ENCODE data around the gene OPA1. TPM values are rescaled to one million over a fixed set of nuclear protein-coding genes. Genes with fewer than 3 reads are reported as not detected.

The OPA1 gene
- total and polyA plus RNA-seq, 2 of the 13 experiments (the other 11 are each of a cell fraction or from before 2014, with no cell fraction given), result 26.7 to 78.5 TPM

- TF ChIP-seq, protein P1, sequence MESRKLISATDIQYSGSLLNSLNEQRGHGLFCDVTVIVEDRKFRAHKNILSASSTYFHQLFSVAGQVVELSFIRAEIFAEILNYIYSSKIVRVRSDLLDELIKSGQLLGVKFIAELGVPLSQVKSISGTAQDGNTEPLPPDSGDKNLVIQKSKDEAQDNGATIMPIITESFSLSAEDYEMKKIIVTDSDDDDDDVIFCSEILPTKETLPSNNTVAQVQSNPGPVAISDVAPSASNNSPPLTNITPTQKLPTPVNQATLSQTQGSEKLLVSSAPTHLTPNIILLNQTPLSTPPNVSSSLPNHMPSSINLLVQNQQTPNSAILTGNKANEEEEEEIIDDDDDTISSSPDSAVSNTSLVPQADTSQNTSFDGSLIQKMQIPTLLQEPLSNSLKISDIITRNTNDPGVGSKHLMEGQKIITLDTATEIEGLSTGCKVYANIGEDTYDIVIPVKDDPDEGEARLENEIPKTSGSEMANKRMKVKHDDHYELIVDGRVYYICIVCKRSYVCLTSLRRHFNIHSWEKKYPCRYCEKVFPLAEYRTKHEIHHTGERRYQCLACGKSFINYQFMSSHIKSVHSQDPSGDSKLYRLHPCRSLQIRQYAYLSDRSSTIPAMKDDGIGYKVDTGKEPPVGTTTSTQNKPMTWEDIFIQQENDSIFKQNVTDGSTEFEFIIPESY (CRISPR knock-in tag; IDR thresholded peaks at IDR 0.05), result peak; percentile 82
- TF ChIP-seq RCOR2 (CRISPR knock-in tag; IDR thresholded peaks at IDR 0.05), result 0 out of 2 replicates have a peak, but pooled peaks have one; percentile 40
These were observed 117.5 kb downstream of the OPA1 start (continued) for GRCh38 chr3:193710286-193711165.

- intact Hi-C loops (cut with micrococcal nuclease; ENCODE audit: unreplicated experiment), result loop anchor here (5.0 kb wide), 1 partner anchor 66 kb away; no protein-coding TSS in a partner anchor
- Histone ChIP-seq H3K4me2 (ENCODE audit: low read depth, low read length) (peak overlapping the region; percentile 66), H3K36me3 (replicated peaks in 1 of 2; ENCODE audit: control insufficient read depth in 1 of 2, insufficient read depth in 2 of 2, low read length in 2 of 2) (no peaks in the 10 kb centered on the region), H3K4me3 (replicated peaks in 1 of 3; ENCODE audit: insufficient read depth in 1 of 3, low read depth in 2 of 3, low read length in 3 of 3) (0 out of 6 replicates have a peak overlapping the region, but pooled peaks of 1 of the 3 experiments have one; percentile 26), H2AFZ (ENCODE audit: low read length) (no peak overlapping the region), H3K27me3 (ENCODE audit: control insufficient read depth in 1 of 2, insufficient read depth in 2 of 2, low read length in 2 of 2) (no peaks in the 10 kb centered on the region), H3K4me1 (ENCODE audit: insufficient read depth, low read length) (peaks cover 57% of the 10 kb centered on the region), H4K20me1 (ENCODE audit: insufficient read depth, low read length) (no peaks in the 10 kb centered on the region), H3K9ac (ENCODE audit: insufficient read depth, low read depth, low read length) (peak overlapping the region; percentile 77), H3K27ac (ENCODE audit: extremely low read length, insufficient read depth, low read length) (peak overlapping the region; percentile 86), H3K79me2 (ENCODE audit: insufficient read depth, low read length) (no peaks in the 10 kb centered on the region), H3K9me3 (ENCODE audit: low read length) (peaks cover 18% of the 10 kb centered on the region)
- in situ Hi-C loops (cut with HindIII; ENCODE audit: extremely low pct_ligation_motif_present, low pct_unique_long_range_greater_than_20kb), result no loop called here
- ATAC-seq (no peak), DNase-seq (ENCODE audit: low spot score) (no peak), FAIRE-seq (no peak)
- ChIA-PET CTCF (ENCODE audit: low intra/inter-chr PET ratio, low total read pairs) (no interaction called here), POLR2A (interaction anchor here (0.8 to 2.8 kb wide), 9 partner anchors 18 to 606 kb away, joined by 3 to 61 read pairs (median 6); no protein-coding TSS in a partner anchor)
- no TSS peak for BruUV-seq (replicated peaks)
- 89% methylated on average over 6 of the region's 8 CpGs for WGBS (ENCODE audit: low lambda C conversion rate)
- 0 out of 2 replicates have a peak, but pooled peaks have one; percentile 27 for TF ChIP-seq ZHX1 (CRISPR knock-in tag; IDR thresholded peaks at IDR 0.05; ENCODE audit: low read depth)
- TF ChIP-seq ZNF253 (CRISPR knock-in tag; IDR thresholded peaks at IDR 0.05; ENCODE audit: borderline replicate concordance), result 0 out of 2 replicates have a peak, but pooled peaks have one; percentile 54
- TF ChIP-seq GMEB1 (CRISPR knock-in tag; IDR thresholded peaks at IDR 0.05; ENCODE audit: borderline replicate concordance), result no peak
- no peak for TF ChIP-seq ETV6 (CRISPR knock-in tag; conservative IDR thresholded peaks at IDR 0.05)
- no peak for TF ChIP-seq ATAD3A (CRISPR knock-in tag; IDR thresholded peaks at IDR 0.05)
- peak; percentile 72; the same call in 1 of the 2 replicates for TF ChIP-seq ZNF468 (CRISPR knock-in tag; IDR thresholded peaks at IDR 0.05)
- TF ChIP-seq AGO2 (optimal IDR thresholded peaks at IDR 0.05; ENCODE audit: low read depth, low read length), result peak; percentile 45
- TF ChIP-seq ZNF441 (CRISPR knock-in tag; IDR thresholded peaks at IDR 0.05; ENCODE audit: borderline replicate concordance), result 0 out of 2 replicates have a peak, but pooled peaks have one; percentile 9
- TF ChIP-seq ZSCAN21 (CRISPR knock-in tag; IDR thresholded peaks at IDR 0.05; ENCODE audit: borderline replicate concordance), result 0 out of 2 replicates have a peak, but pooled peaks have one; percentile 29
- 0 out of 2 replicates have a peak, but pooled peaks have one; percentile 39 for TF ChIP-seq CENPT (CRISPR knock-in tag; IDR thresholded peaks at IDR 0.05; ENCODE audit: low read depth)
- TF ChIP-seq, protein P2, sequence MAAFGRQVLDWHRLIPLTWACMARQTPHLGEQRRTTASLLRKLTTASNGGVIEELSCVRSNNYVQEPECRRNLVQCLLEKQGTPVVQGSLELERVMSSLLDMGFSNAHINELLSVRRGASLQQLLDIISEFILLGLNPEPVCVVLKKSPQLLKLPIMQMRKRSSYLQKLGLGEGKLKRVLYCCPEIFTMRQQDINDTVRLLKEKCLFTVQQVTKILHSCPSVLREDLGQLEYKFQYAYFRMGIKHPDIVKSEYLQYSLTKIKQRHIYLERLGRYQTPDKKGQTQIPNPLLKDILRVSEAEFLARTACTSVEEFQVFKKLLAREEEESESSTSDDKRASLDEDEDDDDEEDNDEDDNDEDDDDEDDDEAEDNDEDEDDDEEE (CRISPR knock-in tag; IDR thresholded peaks at IDR 0.05), result peak; percentile 57; the same call in 1 of the 2 replicates
These were observed 118.1 kb downstream of the OPA1 start for GRCh38 chr3:193711166-193711485.
